ENCODE data around the gene KCNQ5. TPM values are rescaled to one million over a fixed set of nuclear protein-coding genes. Genes with fewer than 3 reads are reported as not detected.
A peak's percentile ranks its signal among the peaks of the same experiment; 100 is the strongest.

The KCNQ5 gene
- total and polyA plus RNA-seq, 8 donors: 1.7 to 4.5 (median 2.5) TPM

- intact Hi-C loops (cut with DNase I): no loop called here
- ATAC-seq: no peak
- no peaks in the 10 kb centered on the region for H3K27me3 ChIP-seq
- no peak for DNase-seq
- H3K4me3 ChIP-seq: no peak overlapping the region
- no peaks in the 10 kb centered on the region for H3K9me3 ChIP-seq
- H3K27ac ChIP-seq: no peak overlapping the region
- H3K4me1 ChIP-seq: peaks cover 0 to 7% of the 10 kb centered on the region in 2 donors
- H3K36me3 ChIP-seq: no peaks in the 10 kb centered on the region
- TF ChIP-seq CTCF (IDR thresholded peaks at IDR 0.05): no peak
These were observed 345.5 kb downstream of the KCNQ5 start for GRCh38 chr6:72967329-72967728.

- ATAC-seq (peak; percentile 68), DNase-seq (no peak)
- intact Hi-C loops (cut with DNase I): no loop called here
- peaks cover 0 to 7% of the 10 kb centered on the region in 2 donors for H3K4me1 ChIP-seq
- no peak for TF ChIP-seq CTCF (IDR thresholded peaks at IDR 0.05)
- H3K27ac ChIP-seq: no peak overlapping the region
- H3K4me3 ChIP-seq: no peak overlapping the region
- no peaks in the 10 kb centered on the region for H3K36me3 ChIP-seq
- no peaks in the 10 kb centered on the region for H3K27me3 ChIP-seq
- H3K9me3 ChIP-seq: no peaks in the 10 kb centered on the region
These were observed 346.8 kb downstream of the KCNQ5 start for GRCh38 chr6:72968704-72969103.

GRCh38 chr6:72969666-72970065, 347.8 kb downstream of the KCNQ5 start:
- no peak for ATAC-seq
- no peak for DNase-seq
- Histone ChIP-seq H3K27ac (no peak overlapping the region), H3K9me3 (no peaks in the 10 kb centered on the region), H3K4me3 (no peak overlapping the region), H3K36me3 (no peaks in the 10 kb centered on the region), H3K4me1 (peaks cover 0 to 7% of the 10 kb centered on the region in 2 donors), H3K27me3 (no peaks in the 10 kb centered on the region)
- no peak for TF ChIP-seq CTCF (IDR thresholded peaks at IDR 0.05)
- intact Hi-C loops (cut with DNase I): no loop called here

GRCh38 chr6:72972579-72972978, 350.7 kb downstream of the KCNQ5 start:
- Histone ChIP-seq H3K9me3 (no peaks in the 10 kb centered on the region), H3K27ac (no peak overlapping the region), H3K4me3 (no peak overlapping the region), H3K4me1 (no peaks in the 10 kb centered on the region), H3K27me3 (no peaks in the 10 kb centered on the region), H3K36me3 (no peaks in the 10 kb centered on the region)
- ATAC-seq: no peak
- intact Hi-C loops (cut with DNase I): no loop called here
- DNase-seq: no peak
- TF ChIP-seq CTCF (IDR thresholded peaks at IDR 0.05): no peak

GRCh38 chr6:72974276-72974675, 352.4 kb downstream of the KCNQ5 start:
- no peak overlapping the region for H3K27ac ChIP-seq
- no peaks in the 10 kb centered on the region for H3K9me3 ChIP-seq
- H3K4me3 ChIP-seq: no peak overlapping the region
- H3K36me3 ChIP-seq: no peaks in the 10 kb centered on the region
- intact Hi-C loops (cut with DNase I): no loop called here
- no peak for ATAC-seq
- no peaks in the 10 kb centered on the region for H3K27me3 ChIP-seq
- no peaks in the 10 kb centered on the region for H3K4me1 ChIP-seq
- no peak for DNase-seq
- TF ChIP-seq CTCF (IDR thresholded peaks at IDR 0.05): no peak

Data from left lung (tissue), 10 donors.